Endothelial cell of hepatic sinusoid (primary cell): ENCODE results near the gene CROCC2.

Experiments used
- in situ Hi-C: cut with HindIII; loops from 2 replicates; pipeline ENCODE4 v1.10.0; 2017; ENCODE audit warnings: low sequenced_read_pairs

The CROCC2 gene

DNA sequence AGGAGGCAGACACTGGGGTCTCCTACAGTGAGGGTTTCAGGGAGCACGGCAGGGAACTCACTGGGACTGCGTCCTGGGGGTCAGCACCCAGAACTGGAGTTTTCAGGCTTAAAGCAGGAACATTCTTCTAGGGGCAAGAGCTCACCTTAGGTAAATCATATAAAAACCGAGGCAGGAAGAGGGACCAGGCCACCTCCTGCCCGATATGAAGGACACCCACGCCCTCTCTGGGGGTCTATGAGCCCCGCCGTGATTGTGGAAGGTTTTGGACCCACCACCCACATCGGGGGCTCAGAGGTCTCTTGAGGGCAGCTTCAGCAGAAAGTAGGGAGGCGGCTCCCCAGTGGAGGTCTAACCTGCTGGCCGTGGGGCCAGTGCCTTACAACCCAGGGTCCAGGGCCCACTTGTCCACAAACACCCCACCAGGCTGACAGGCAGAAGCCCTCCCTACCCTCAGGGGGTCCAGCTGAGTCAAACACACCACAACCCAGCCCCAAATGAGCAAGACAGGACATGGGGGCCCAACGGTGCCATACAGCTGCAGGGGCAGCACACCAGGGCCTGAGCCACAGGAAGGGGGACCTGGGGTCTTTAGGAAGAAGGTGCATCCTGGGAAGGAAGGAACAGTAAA, 25.3 kb downstream of the CROCC2 start:
- in situ Hi-C loops: loop anchor here (5.0 kb wide), 2 partner anchors 84 to 111 kb away; no protein-coding TSS in a partner anchor

DNA sequence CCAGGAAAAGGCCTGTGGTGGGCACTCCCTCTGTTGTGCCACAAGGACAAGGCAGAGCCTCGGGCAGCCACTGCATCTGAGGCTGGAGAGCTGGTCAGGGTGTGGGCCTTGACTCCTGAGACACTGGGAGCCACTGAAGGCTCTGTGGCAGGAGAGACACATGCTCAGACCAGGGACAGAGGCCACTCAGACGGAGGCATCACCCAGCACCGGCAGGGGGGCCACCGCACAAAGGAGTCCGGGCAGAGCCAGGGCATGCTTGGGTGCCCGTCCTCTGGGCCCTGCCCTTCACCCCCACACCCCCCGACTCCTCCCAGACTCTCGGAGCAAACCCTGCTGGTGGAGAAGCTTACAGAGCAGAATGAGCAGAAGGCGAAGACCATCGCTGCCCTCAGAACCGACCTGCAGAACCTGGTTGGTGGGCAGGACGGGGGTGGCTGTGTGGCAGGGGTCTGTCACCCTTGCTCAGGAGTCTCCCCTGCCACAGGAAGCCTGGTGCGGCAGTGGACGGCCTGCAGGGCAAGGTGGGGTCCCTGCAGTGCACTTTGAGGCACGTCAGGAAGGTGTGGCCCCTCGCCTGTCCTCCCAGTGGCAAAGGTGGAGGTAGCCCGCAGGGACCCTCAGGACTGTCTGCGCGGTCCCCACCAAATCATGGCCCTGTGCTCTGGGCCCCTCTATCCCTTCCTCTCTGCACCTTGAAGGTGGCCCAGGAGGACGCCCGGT, 26.0 kb downstream of the CROCC2 start:
- in situ Hi-C loops: loop anchor here (5.0 kb wide), 2 partner anchors 85 to 110 kb away; no protein-coding TSS in a partner anchor

DNA sequence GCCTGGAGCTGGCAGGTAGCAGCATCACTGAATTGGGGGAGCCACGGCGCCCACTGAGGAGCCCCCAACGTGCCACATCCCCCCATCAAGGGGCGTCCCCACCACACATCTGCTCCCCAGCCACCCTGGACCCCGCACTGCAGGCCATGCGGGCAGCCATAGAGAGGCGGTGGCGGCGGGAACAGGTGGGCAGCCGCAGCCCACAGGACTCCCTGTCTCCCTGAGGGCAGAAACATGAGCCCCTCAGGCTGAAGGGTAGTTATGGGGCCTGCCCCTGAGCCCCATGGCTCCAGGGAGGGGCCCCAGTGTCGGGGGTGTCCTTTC, 26.6 kb downstream of the CROCC2 start:
- in situ Hi-C loops: loop anchor here (5.0 kb wide), 2 partner anchors 85 to 110 kb away; no protein-coding TSS in a partner anchor

DNA sequence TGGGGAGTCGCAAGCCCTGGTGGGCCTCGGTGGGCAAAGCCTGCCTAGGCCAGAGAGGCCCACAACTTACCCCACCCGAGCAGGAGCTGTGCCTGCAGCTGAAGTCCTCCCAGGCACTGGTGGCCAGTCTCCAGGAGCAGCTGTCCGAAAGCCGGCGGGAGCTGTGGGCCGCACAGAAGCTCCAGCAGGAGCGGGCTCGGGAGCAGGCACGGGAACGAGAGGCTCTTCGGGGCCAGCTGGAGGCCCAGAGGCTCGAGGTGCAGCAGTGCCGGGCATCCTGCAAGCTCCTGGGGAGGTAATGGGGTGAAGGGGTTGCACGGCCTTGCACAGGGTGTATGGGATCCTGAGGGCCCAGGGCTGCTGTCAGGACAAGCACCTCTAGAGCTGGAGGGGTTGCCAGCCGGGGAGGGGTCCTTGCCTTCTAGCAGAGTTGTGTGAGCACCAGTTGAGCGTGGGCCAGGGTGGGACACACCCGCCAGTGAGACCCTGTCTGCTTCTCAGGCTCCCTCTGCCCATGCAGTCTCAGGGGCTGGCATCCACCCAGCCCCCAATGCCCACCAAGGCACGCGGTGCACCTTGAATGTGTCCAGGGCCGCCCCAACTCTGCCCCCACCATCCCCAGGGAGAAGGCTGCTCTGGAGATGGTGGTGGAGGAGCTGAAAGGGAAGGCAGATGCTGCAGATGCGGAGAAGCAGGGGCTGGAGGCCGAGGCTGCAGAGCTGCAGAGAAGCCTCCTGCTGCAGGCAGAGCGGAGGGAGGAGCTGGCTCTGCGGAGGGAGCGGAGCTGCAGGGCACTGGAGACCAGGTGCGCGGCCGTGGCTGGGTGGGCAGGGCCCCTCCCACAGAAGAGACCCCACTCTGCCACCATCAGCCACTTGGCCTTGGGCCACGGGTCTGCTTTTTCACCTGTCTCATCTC, 27.2 kb downstream of the CROCC2 start:
- in situ Hi-C loops: loop anchor here (5.0 kb wide), 2 partner anchors 86 to 109 kb away; no protein-coding TSS in a partner anchor

DNA sequence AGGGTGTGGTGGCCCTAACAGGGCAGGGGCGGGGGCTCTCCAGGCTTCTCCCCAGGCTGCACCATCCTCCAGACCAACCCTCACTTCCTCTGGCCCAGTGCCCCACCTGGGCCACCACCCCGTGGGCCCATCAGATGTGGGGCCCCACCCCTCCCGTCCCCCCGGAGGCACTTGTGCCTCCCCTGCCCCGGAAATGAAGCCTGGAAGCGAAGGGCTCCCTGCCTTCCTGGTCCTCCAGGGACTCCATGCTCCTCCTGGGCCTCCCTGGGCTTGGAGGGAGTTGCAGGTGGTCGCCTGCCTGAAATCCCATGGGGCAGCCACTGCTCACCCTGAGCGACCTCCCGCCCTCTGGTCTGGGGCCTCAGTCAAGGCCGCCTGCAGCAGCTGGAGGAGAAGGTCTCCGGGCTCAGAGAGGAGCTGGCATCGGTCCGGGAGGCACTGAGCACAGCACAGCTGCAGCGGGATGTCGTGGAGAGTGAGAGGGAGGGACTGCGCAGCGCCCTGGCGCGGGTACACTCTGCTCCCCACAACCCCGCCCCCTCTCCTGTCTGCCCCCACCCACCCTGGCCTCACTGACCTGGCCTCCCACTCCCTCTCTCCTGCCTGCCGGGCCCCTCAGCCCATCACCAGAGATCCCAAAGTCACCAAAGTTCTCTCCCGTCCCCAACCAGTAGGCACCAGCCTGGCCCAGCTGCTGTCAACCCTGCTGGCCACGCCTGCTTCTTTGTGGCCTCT, 28.0 kb downstream of the CROCC2 start:
- in situ Hi-C loops: loop anchor here (5.0 kb wide), 2 partner anchors 87 to 108 kb away; no protein-coding TSS in a partner anchor

DNA sequence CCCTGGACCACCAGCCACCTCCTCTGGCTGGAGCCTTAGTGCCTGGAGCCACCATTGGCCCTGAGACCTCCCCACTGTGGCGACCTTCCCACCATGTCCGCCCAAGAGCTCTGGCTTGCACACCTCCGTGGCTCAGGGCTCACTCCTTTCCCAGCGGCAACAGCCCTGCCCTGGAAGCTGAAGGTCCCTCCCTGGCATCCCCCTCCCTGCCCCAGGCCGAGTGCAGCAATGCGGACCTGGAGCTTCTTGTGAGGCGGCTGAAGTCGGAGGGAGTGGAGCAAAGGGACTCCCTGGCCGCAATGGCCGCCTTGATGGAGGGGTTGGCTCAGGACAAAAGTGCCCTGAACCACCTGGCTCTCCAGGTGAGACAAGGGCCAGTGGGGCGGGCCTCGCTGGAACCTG, 28.6 kb downstream of the CROCC2 start:
- in situ Hi-C loops: loop anchor here (5.0 kb wide), 2 partner anchors 87 to 108 kb away; no protein-coding TSS in a partner anchor

DNA sequence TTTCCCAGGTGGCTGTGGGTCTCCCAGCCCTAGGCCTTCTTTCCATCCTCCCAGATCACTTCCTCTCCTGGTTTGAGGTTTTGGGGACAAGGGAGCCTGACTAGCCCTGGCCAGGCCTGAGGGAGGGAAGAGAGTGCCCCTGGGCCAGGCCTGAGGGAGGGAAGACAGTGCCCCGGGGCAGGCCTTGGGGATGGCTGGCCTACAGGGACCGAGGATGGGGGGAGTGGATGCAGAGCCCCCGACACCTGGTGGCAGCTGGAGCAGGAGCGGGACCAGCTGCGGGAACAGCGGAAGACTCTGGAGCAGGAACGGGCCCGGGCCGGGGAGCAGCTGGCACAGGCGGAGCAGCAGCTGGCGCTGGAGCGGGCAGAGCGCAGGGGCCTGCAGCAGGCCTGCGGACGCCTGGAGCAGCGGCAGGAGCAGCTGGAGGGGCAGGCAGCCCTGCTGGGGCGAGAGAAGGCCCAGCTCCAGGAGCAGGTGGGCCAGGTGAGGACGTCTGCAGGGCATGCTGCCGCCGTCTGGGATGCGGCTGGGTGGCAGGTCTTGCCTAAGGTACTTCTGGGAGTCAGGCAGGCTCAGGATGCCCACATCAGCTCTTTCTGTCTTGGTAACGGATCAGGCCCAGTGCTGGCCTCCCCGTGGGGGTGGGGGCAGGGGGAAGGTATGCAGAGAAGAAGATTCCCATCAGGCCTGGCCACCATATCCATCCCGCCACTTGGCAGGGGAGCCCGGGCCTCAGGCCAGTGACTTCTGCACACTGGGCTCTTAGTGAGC, 29.2 kb downstream of the CROCC2 start:
- in situ Hi-C loops: no loop called here

DNA sequence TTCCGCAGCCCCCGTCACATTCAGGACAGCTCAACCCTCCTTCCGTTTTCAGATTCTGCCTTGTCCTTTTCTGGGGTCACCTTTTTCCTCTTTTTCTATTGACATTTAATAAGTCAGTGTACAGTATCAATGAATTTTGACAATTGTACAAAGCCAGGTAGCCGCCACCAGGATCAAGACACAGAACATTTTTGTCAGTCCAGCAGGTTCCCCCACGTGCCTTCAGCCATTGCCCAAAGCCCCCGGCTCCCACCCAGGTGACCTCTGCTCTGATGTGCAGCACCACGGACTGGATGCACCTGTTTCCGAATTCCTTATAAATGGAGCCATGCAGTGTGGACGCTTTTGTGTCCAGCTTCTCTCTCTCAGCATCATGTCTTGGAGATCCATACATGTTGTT, 30.0 kb downstream of the CROCC2 start:
- in situ Hi-C loops: no loop called here

DNA sequence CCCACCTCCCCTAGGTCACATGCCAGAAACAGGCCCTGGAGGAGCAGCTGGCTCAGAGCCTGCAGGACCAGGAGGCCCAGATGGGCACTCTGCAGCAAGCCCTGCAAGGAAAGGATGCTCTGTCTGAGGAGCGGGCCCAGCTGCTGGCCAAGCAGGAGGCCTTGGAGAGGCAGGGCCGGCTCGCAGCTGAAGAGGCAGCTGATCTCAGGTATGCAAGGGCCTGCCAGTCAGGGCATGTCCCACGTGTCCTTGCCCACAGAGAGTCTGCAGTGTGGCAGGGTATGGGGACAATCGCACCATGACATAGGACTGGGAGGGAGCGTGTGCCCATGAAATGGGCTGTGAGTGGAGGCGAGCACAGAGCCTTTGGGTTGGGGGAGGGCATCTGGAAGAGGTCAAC, 39.9 kb downstream of the CROCC2 start:
- in situ Hi-C loops: no loop called here

DNA sequence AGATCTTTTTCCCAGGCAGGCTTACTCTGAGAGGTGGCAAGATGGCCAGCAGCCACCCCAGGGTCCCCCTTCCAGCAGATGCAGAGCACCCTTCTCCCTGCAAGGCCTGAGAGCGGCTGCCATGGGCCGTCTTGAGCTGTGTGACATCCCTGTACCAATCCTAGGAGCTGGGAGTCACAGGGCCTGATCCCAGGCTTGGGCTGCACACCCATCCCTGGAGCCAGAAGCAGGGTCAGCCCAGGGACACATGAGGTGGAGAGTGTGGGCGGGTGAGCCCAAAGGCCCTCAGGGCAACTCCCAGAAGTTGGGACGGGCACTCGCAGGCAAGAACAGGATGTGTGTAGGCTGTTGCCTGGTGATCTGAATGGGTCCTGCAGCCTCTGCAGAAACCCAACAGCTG, 40.5 kb downstream of the CROCC2 start:
- in situ Hi-C loops: no loop called here

DNA sequence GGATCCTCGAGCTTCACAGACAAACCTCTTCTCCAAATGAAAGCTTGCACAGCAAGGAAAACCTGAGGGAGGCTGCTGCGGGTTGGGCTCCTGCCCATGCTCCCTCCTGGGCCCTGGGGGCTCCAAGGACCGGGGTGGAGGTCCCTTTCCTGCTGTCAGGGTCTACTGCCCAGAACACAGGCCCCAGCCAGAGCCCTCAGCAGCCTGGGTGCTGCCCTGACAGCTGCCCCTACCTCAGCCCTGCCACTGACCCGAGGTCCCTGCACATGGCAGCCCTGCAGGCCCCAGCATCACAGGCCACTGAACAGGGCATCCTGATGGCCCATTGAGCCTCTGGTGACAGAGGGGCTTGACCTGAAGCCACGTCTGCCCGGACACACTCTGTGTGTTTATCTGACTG, 41.0 kb downstream of the CROCC2 start:
- in situ Hi-C loops: no loop called here

DNA sequence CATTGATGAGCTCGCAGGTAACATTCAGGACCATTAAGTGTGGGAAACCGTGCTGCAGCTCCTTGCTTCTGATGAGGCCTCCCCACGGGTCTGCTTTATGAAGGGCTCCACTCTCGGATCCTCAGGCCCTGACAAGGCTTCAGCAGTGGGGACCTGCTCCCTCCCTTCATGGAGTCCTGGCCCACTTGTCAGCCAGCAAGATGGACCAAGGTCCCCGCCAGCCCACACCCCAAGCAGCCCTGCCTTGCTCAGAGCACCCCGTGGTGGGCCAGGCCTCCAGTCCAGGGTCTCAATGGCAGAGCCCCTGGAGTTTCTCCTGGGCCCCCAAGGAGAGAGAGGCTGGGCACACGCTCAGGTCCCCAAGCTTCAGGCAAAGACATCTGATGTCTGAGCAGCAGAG, 41.5 kb downstream of the CROCC2 start:
- in situ Hi-C loops: no loop called here

DNA sequence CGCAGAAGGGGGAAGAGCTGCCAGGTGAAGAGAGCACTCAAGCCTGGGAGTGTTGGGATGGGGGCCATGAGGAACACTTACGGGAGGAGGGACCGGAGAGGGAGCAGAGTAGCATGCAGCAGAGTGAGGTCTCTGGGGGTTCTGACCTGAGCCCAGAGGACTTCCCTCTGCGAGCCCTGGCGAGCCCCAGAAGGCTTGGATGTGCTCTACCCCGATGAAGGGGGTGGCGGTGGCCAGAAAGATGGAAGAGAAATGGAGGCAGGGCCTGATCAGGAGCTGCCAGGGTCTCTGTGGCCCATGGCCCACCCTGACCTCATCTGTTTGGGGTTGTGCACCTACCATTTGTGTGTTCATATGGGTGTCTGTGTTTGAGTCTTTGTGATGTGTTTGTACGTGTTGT, 42.0 kb downstream of the CROCC2 start:
- in situ Hi-C loops: no loop called here

DNA sequence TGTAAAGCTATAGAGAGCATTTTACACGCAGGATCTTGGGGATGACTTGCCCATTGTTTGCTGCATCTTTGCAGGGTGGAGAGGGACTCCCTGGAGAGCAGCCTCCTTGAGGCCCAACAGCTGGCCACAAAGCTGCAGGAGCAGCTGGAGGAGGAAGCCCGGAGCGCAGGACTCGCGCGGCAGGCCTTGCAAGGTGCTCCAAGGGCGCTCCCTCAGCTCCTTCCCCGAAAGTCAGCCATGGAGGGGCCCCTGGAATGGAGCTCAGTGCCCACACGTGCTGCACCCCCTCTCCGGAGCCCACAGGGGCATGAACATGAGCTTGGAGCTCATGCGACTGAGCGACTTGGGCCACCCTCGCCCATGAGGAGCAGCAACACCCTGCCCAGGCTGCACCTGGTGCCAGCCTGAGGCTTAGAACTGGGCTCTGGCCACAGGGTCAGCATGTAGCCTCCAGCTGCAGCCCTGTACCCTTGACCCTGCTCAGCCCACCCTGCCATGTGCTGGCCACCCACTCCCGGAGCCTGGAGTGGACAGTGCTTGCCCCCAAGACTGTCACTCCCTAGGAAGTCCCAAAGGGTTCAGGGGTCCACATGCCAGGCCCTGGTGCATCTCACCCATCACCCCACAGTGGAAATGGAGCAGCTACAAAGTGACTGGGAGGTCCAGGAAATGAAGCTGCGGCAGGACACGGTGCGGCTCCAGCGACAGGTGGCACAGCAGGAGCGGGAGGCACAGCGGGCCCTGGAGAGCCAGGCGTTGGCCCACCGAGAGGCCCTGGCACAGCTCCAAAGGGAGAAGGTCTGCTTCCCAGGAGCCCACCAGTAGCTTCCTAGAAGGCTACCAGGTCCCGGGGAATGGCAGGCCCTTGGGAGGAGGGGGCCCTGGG, 43.0 kb downstream of the CROCC2 start:
- in situ Hi-C loops: no loop called here

DNA sequence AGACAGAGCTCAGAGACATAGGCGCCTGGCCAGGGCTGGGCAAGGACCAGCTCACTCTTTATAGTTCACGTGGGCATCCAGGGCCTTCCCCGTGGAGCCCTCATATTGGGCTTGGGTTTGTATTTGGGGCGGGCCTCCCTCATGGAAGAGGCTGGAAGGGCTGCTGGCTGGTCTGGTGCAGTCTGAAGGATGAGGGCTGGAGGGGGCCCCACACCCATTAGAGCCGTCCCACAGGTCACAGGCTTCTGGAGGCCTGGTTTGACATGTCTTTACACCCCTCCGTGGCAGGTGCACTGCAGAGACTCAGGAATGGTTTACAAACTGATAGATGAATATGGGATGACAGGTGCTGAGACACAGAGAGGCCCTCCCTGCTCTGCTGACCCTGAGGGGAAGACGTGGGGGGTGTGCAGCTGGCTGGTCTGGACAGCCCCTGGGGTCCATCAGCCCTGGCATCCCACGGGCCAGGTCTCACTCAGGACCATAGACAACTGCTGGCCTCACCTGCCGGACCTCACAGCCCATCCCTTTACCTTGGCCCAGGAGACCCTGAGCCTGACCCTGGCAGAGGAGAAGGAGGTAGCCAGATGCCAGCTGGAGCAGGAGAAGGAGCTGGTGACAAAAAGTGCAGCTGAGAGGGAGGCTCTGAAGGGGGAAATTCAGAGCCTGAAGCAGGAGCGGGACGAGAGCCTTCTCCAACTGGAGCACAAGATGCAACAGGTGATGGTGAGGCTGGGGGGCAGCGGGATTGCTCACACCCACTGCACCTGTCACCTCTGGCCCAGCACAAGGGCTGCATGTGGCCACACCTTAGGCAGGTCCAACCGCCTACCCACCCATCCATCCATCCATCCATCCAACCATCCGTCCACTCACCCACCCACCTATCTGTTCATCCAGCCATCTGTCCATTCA, 43.9 kb downstream of the CROCC2 start:
- in situ Hi-C loops: no loop called here

DNA sequence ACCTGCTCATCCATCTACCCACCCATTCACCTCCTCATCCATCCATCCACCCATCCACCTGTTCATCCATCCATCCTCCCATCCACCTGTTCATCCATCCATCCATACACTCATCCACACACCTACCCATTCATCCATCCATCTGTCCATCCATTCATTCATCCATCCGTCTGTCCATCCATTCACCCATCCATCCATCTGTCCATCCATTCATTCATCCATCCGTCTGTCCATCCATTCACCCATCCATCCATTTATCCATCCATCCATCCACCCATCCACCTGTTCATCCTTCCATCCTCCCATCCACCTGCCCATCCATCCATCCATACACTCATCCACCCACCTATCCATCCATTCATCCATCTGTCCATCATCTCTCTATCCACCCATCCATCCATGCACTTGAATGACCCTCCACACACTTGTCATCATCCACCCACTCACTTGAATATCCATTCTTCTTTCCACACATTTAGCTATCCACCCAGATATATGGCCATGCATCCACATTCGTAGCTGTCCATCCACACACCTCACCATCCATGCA, 45.0 kb downstream of the CROCC2 start:
- in situ Hi-C loops: no loop called here

DNA sequence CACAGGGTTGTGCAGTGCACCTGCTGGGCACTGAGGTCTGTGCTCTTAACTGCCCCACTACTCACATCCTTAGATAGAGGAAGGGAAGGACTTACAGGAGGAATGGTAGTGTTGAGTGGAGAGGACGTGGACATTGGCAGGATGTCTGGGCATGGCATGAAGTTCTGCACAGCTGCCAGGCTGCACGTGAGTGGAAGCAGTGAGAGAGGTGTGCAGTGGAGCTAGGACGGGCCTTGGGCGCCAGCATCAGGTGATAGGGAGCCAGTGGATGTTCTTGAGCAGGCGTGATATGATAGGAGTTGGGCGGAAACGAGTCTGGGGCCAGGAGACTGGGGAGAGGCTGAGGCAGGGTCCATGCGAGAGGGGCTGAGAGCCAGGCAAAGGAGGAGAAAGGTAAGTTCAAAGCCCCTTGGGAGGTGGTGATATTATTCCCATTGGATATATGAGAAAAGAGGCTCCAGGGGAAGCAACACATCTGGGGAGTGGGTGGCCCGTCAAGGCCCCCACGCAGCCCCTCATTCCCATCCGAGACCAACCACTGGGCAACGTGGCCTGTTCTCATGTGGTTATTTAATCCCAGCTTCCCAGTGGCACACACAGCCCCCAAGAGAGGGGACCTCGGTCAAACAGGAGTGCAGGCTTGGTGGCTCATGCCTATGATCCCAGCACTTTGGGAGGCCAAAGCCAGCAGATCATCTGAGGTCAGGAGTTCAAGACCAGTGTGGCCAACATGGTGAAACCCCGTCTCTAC, 46.5 kb downstream of the CROCC2 start:
- in situ Hi-C loops: no loop called here
